ENCODE measurements around the gene HMMR.

Gene HMMR

DNA sequence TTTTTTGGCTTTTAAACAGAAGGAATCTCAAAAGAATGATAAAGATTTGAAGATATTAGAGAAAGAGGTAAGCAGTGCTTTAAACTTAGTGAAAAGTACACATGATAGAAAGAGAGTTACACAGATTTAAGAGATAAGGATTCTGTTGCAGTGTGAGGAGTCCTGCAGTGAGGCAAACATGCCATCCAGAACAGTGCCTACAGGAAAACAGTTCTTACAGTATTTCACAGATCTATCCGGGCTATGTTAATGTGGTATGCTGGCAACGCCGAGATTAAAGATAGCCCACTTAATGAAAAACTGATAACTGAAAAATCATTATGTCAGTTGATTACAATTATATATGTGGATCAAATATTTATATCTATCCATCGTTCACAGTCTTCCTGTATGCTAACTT lies 7.2 kb downstream of the HMMR start:
- DNase-seq (ENCODE audit: low read depth), result no peak
- no peak overlapping the region for H3K4me3 ChIP-seq (ENCODE audit: control insufficient read depth, low read depth, low read length)
- TF ChIP-seq, protein P1, sequence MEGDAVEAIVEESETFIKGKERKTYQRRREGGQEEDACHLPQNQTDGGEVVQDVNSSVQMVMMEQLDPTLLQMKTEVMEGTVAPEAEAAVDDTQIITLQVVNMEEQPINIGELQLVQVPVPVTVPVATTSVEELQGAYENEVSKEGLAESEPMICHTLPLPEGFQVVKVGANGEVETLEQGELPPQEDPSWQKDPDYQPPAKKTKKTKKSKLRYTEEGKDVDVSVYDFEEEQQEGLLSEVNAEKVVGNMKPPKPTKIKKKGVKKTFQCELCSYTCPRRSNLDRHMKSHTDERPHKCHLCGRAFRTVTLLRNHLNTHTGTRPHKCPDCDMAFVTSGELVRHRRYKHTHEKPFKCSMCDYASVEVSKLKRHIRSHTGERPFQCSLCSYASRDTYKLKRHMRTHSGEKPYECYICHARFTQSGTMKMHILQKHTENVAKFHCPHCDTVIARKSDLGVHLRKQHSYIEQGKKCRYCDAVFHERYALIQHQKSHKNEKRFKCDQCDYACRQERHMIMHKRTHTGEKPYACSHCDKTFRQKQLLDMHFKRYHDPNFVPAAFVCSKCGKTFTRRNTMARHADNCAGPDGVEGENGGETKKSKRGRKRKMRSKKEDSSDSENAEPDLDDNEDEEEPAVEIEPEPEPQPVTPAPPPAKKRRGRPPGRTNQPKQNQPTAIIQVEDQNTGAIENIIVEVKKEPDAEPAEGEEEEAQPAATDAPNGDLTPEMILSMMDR (IDR thresholded peaks at IDR 0.05; ENCODE audit: control insufficient read depth, insufficient read depth, low read depth, low read length, missing control alignments), result no peak

DNA sequence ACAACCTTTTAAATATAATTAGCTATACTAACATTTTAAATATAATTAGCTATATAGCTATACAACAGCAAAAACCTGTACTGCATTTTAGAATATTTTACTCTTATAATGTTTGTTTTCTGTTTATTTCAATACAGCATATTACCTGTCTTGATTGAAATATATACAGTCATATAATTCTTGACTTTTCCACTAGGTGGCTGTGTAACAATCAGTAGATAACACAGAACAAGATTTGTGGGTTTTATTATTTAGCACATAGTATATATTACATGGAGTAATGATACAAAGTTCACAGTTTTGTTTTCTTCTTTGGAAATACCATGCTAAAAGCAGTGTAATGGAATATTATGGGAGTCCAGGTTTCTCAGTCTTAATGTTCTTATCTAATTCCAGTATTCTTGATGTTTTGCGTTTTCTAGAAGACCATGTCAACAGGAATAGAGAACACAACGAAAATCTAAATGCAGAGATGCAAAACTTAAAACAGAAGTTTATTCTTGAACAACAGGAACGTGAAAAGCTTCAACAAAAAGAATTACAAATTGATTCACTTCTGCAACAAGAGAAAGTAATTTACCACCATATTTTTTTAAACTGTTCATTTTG lies 13.3 kb downstream of the HMMR start:
- no peak overlapping the region for H3K4me3 ChIP-seq (ENCODE audit: control insufficient read depth, low read depth, low read length)
- TF ChIP-seq, protein P1 (IDR thresholded peaks at IDR 0.05; ENCODE audit: control insufficient read depth, insufficient read depth, low read depth, low read length, missing control alignments), result no peak
- DNase-seq (ENCODE audit: low read depth), result no peak

DNA sequence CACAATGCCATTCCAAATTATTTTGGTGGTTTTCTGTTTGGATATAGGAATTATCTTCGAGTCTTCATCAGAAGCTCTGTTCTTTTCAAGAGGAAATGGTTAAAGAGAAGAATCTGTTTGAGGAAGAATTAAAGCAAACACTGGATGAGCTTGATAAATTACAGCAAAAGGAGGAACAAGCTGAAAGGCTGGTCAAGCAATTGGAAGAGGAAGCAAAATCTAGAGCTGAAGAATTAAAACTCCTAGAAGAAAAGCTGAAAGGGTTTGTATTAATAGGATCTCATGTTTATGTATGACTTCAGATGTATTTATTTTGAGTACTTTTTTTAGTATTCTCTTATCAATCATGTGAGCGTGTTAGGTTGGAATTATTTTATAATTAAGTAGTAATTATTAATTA lies 15.0 kb downstream of the HMMR start:
- TF ChIP-seq, protein P1 (IDR thresholded peaks at IDR 0.05; ENCODE audit: control insufficient read depth, insufficient read depth, low read depth, low read length, missing control alignments), result no peak
- H3K4me3 ChIP-seq (ENCODE audit: control insufficient read depth, low read depth, low read length), result no peak overlapping the region
- no peak for DNase-seq (ENCODE audit: low read depth)

DNA sequence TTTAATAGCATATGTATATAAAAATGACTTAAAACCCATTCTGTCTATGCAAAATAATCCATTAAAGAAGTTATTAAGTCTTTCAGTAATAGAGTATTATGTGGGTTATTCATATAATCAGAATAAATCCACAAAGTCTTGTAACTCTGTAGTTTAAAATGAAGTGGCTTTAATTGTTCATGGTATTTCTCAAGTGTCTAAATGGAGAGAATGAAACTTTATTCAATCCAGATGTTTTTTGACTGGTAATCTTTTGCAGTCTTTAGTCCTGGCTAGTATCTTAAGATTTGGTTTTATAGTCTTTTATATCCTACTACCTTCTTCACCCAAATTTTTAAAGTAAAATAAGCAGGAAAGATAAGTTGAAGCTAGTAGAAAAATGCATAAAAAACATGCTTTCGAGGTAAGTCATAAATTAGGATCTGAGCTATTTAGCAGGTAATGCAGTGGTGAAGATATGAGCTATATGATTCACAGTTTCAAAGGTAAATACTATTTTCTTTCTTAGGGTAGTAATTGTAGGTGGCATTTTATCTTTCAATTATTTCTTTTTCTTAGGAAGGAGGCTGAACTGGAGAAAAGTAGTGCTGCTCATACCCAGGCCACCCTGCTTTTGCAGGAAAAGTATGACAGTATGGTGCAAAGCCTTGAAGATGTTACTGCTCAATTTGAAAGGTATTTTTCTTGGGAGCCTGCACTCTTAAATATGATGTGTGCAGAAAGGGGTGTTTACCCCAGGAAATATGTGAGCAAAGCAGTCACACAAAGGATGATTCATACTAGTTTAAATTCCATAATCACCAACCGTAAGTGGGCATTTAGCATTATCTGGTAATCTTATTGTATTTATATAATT lies 17.9 kb downstream of the HMMR start:
- TF ChIP-seq, protein P1 (IDR thresholded peaks at IDR 0.05; ENCODE audit: control insufficient read depth, insufficient read depth, low read depth, low read length, missing control alignments), result no peak
- H3K4me3 ChIP-seq (ENCODE audit: control insufficient read depth, low read depth, low read length), result no peak overlapping the region
- DNase-seq (ENCODE audit: low read depth), result no peak

DNA sequence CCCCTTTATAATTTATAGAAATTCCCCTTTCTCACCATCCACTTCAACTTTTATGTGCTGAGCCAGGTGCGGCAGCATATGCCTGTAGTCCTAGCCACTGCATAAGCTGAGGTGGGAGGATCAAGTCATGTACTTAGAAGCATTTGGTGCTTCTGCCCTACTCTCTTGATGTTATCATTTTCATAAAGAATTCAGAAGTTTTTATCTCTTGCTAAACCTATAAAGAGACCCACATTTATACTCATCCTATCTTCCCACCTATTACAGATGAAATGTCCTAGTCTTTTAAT lies 18.5 kb downstream of the HMMR start:
- no peak overlapping the region for H3K4me3 ChIP-seq (ENCODE audit: control insufficient read depth, low read depth, low read length)
- DNase-seq (ENCODE audit: low read depth), result no peak
- TF ChIP-seq, protein P1 (IDR thresholded peaks at IDR 0.05; ENCODE audit: control insufficient read depth, insufficient read depth, low read depth, low read length, missing control alignments), result no peak

DNA sequence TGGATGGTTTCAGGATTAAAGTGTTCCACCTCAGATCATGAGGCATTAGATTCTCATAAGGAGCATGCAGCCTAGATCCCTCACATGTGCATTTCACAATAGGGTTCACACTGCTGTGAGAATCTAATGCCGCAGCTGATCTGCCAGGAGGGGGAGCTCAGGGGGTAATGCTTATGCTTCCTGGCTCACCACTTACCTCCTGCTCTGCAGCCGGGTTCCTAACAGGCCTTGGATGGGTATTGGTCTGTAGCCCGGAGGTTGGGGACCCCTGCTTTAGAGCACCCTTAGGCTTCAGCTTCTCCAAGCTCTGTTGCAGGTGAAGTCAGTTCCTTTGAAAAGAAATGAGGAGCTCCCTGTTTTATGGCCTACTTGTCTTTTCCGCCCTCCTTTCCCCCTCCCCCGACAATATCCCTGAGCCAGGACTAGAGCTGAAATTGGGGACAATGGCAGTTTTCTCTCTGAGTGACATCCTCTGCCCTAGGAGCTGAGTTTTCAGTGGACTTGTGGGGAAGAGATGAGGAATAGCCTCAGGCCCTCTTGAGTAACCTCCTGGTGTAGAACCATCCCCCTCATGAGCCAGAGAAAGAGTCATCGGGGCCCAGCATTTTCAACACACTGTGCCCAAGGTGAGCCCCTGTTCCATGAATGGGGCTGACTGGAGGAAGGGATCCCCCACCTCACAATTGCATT lies 28.8 kb downstream of the HMMR start:
- H3K4me3 ChIP-seq (ENCODE audit: control insufficient read depth, low read depth, low read length), result no peak overlapping the region
- TF ChIP-seq, protein P1 (IDR thresholded peaks at IDR 0.05; ENCODE audit: control insufficient read depth, insufficient read depth, low read depth, low read length, missing control alignments), result peak; percentile 23
- DNase-seq (ENCODE audit: low read depth), result no peak

All from AG09309 (cell line).